GM19438 (cell line): ENCODE results near the gene RAPH1.
A peak's percentile ranks its signal among the peaks of the same experiment; 100 is the strongest.
"Not testable (repeated sequence)": the region's sequence is repeated elsewhere in the genome, so short reads cannot be mapped to it uniquely, and the experiment has no call there.

Experiments
- ATAC-seq: cut with Tn5 transposase; IDR thresholded peaks from one replicate; pipeline ENCODE4 v1.9.1; 2021; ENCODE audit warnings: low read depth; ENCODE audit not compliant: unreplicated experiment

The RAPH1 gene

GRCh38 chr2:203437511-203437910 lies 97.6 kb downstream of the RAPH1 start:
- no peak for ATAC-seq

GRCh38 chr2:203436496-203436895 lies 98.6 kb downstream of the RAPH1 start:
- ATAC-seq = no peak

- no peak for ATAC-seq
Measured at GRCh38 chr2:203432811-203433210, 102.3 kb downstream of the RAPH1 start.

GRCh38 chr2:203431391-203432185 lies 103.5 kb downstream of the RAPH1 start:
- no peak for ATAC-seq

- ATAC-seq = not testable (repeated sequence)
Measured at GRCh38 chr2:203429643-203430042, 105.5 kb downstream of the RAPH1 start.

- ATAC-seq = no peak
Measured at GRCh38 chr2:203427061-203427460, 108.0 kb downstream of the RAPH1 start.

- no peak for ATAC-seq
Measured at GRCh38 chr2:203418271-203418670, 116.8 kb downstream of the RAPH1 start.

GRCh38 chr2:203413796-203414195 lies 121.3 kb downstream of the RAPH1 start:
- ATAC-seq = no peak

GRCh38 chr2:203412546-203413331 lies 122.4 kb downstream of the RAPH1 start:
- ATAC-seq = peak; percentile 57

- no peak for ATAC-seq
Measured at GRCh38 chr2:203407496-203407895, 127.6 kb downstream of the RAPH1 start.

GRCh38 chr2:203404996-203405395 lies 130.1 kb downstream of the RAPH1 start:
- ATAC-seq = no peak

- ATAC-seq = no peak
Measured at GRCh38 chr2:203400805-203401585, 134.1 kb downstream of the RAPH1 start.

- no peak for ATAC-seq
Measured at GRCh38 chr2:203399031-203399430, 136.1 kb downstream of the RAPH1 start.

- ATAC-seq = no peak
Measured at GRCh38 chr2:203396667-203397066, 138.4 kb downstream of the RAPH1 start.

- no peak for ATAC-seq
Measured at GRCh38 chr2:203395858-203396257, 139.2 kb downstream of the RAPH1 start.

GRCh38 chr2:203394519-203395227 lies 140.4 kb downstream of the RAPH1 start:
- ATAC-seq = no peak

- not testable (repeated sequence) for ATAC-seq
Measured at GRCh38 chr2:203388153-203388552, 146.9 kb downstream of the RAPH1 start.

GRCh38 chr2:203383038-203383437 lies 152.1 kb downstream of the RAPH1 start:
- ATAC-seq = no peak

GRCh38 chr2:203379156-203379555 lies 155.9 kb downstream of the RAPH1 start:
- ATAC-seq = no peak

- no peak for ATAC-seq
Measured at GRCh38 chr2:203376173-203376572, 158.9 kb downstream of the RAPH1 start.
